SK-N-SH treated with all-trans-retinoic acid at 6 μM for 48 hours (cell line): ENCODE results near the gene STAC3.

Source experiments
- BACH2 ChIP-seq: fragments of 250-450 bp; sonication (Bioruptor Pico); IDR thresholded peaks from 2 replicates; pipeline ENCODE4 v1.9.0; 2021; ENCODE audit warnings: mild to moderate bottlenecking, borderline replicate concordance
- CSRNP3 ChIP-seq: fragments of 250-450 bp; sonication (Bioruptor Pico); IDR thresholded peaks from 2 replicates; pipeline ENCODE4 v1.5.1; 2021; ENCODE audit warnings: mild to moderate bottlenecking, moderate library complexity
- ISL1 ChIP-seq: fragments of 250-450 bp; sonication (Bioruptor Pico); IDR thresholded peaks from 2 replicates; pipeline ENCODE4 v2.1.2; 2022; ENCODE audit warnings: mild to moderate bottlenecking, moderate library complexity
- PATZ1 ChIP-seq: fragments of 250-450 bp; sonication (Bioruptor Pico); IDR thresholded peaks from 2 replicates; pipeline ENCODE4 v1.8.0; 2020; ENCODE audit warnings: mild to moderate bottlenecking, moderate library complexity, borderline replicate concordance
- RARB ChIP-seq: fragments of 250-450 bp; sonication (Bioruptor Pico); IDR thresholded peaks from 2 replicates; pipeline ENCODE4 v1.8.0; 2021; ENCODE audit warnings: mild to moderate bottlenecking, moderate library complexity
- TSHZ2 ChIP-seq: fragments of 250-450 bp; sonication (Bioruptor Pico); IDR thresholded peaks from 2 replicates; pipeline ENCODE4 v1.5.0; 2020; ENCODE audit warnings: mild to moderate bottlenecking, moderate library complexity
- ZC3H10 ChIP-seq: fragments of 250-450 bp; sonication (Bioruptor Pico); IDR thresholded peaks from 2 replicates; pipeline ENCODE4 v1.5.1; 2021; ENCODE audit warnings: mild to moderate bottlenecking, moderate library complexity
- ZFP3 ChIP-seq: fragments of 250-450 bp; sonication (Bioruptor Pico); IDR thresholded peaks from 2 replicates; pipeline ENCODE4 v1.5.0; 2020; ENCODE audit warnings: mild to moderate bottlenecking, moderate library complexity
- ZFP30 ChIP-seq: fragments of 450-650 bp; formaldehyde crosslinking; IDR thresholded peaks from 2 replicates; pipeline ENCODE4 v1.5.0; 2022; ENCODE audit warnings: mild to moderate bottlenecking, moderate library complexity
- ZNF70 ChIP-seq: fragments of 450-650 bp; formaldehyde crosslinking; IDR thresholded peaks from 2 replicates; pipeline ENCODE4 v1.5.0; 2020; ENCODE audit warnings: mild to moderate bottlenecking, moderate library complexity
- ZNF8 ChIP-seq: fragments of 450-650 bp; formaldehyde crosslinking; IDR thresholded peaks from 2 replicates; pipeline ENCODE4 v1.5.0; 2020; ENCODE audit warnings: mild to moderate bottlenecking, moderate library complexity

- no peak for TF ChIP-seq PATZ1 (CRISPR knock-in tag)
- TF ChIP-seq ZC3H10: no peak
- TF ChIP-seq ZNF8 (CRISPR knock-in tag): no peak
- TF ChIP-seq TSHZ2 (CRISPR knock-in tag): no peak
- TF ChIP-seq RARB (CRISPR knock-in tag): no peak
- no peak for TF ChIP-seq ZFP30
- no peak for TF ChIP-seq CSRNP3 (CRISPR knock-in tag)
- TF ChIP-seq ISL1 (CRISPR knock-in tag): no peak
- no peak for TF ChIP-seq ZFP3 (CRISPR knock-in tag)
- TF ChIP-seq BACH2 (CRISPR knock-in tag): no peak
- no peak for TF ChIP-seq ZNF70 (CRISPR knock-in tag)
Measured at GRCh38 chr12:57209916-57210315, 41.1 kb downstream of the STAC3 start.
